ENCODE data around the gene ZSCAN10. TPM values are rescaled to one million over a fixed set of nuclear protein-coding genes. Genes with fewer than 3 reads are reported as not detected.
"Not testable (repeated sequence)": the region's sequence is repeated elsewhere in the genome, so short reads cannot be mapped to it uniquely, and the experiment has no call there.

Gene ZSCAN10
- total RNA-seq, 1 experiment from 2014 or later, result not detected

GRCh38 chr16:3096362-3096761 is 2.7 kb downstream of the ZSCAN10 start:
- no peak for DNase-seq
- no peaks in the 10 kb centered on the region for H3K36me3 ChIP-seq
- no peaks in the 10 kb centered on the region for H3K9me3 ChIP-seq
- H3K4me3 ChIP-seq, result no peak overlapping the region
- H3K27me3 ChIP-seq, result no peaks in the 10 kb centered on the region; the same call in 1 of the 2 replicates

GRCh38 chr16:3095869-3096268 is 3.2 kb downstream of the ZSCAN10 start:
- Histone ChIP-seq H3K9me3 (no peaks in the 10 kb centered on the region), H3K4me3 (no peak overlapping the region), H3K27me3 (no peaks in the 10 kb centered on the region; the same call in 1 of the 2 replicates), H3K36me3 (no peaks in the 10 kb centered on the region)
- no peak for DNase-seq

- no peaks in the 10 kb centered on the region for H3K9me3 ChIP-seq
- DNase-seq, result peak; percentile 12
- H3K27me3 ChIP-seq, result no peaks in the 10 kb centered on the region; the same call in 1 of the 2 replicates
- H3K36me3 ChIP-seq, result no peaks in the 10 kb centered on the region
- no peak overlapping the region for H3K4me3 ChIP-seq
These were observed 4.6 kb downstream of the ZSCAN10 start for GRCh38 chr16:3094289-3095027.

- no peaks in the 10 kb centered on the region for H3K9me3 ChIP-seq
- H3K36me3 ChIP-seq, result no peaks in the 10 kb centered on the region
- H3K27me3 ChIP-seq, result no peaks in the 10 kb centered on the region; the same call in 1 of the 2 replicates
- H3K4me3 ChIP-seq, result no peak overlapping the region
- no peak for DNase-seq
These were observed 6.6 kb downstream of the ZSCAN10 start for GRCh38 chr16:3092501-3092941.

- H3K27me3 ChIP-seq, result no peaks in the 10 kb centered on the region; the same call in 1 of the 2 replicates
- no peaks in the 10 kb centered on the region for H3K9me3 ChIP-seq
- no peaks in the 10 kb centered on the region for H3K36me3 ChIP-seq
- no peak overlapping the region for H3K4me3 ChIP-seq
- DNase-seq, result no peak
These were observed 7.5 kb downstream of the ZSCAN10 start for GRCh38 chr16:3091551-3091950.

- H3K36me3 ChIP-seq, result no peaks in the 10 kb centered on the region
- DNase-seq, result no peak
- H3K9me3 ChIP-seq, result no peaks in the 10 kb centered on the region
These were observed 9.1 kb downstream of the ZSCAN10 start for GRCh38 chr16:3089717-3090592.

GRCh38 chr16:3088925-3089716 is 10.0 kb downstream of the ZSCAN10 start:
- H3K27me3 ChIP-seq, result no peaks in the 10 kb centered on the region; the same call in 1 of the 2 replicates

More at GRCh38 chr16:3089717-3090592, 9.1 kb downstream of the ZSCAN10 start:
- no peaks in the 10 kb centered on the region; the same call in 1 of the 2 replicates for H3K27me3 ChIP-seq
- no peak overlapping the region for H3K4me3 ChIP-seq

GRCh38 chr16:3088450-3088849 is 10.6 kb downstream of the ZSCAN10 start:
- Histone ChIP-seq H3K36me3 (no peaks in the 10 kb centered on the region), H3K4me3 (no peak overlapping the region), H3K9me3 (no peaks in the 10 kb centered on the region), H3K27me3 (no peaks in the 10 kb centered on the region; the same call in 1 of the 2 replicates)
- DNase-seq, result no peak

More at GRCh38 chr16:3088925-3089716, 10.0 kb downstream of the ZSCAN10 start:
- Histone ChIP-seq H3K9me3 (no peaks in the 10 kb centered on the region), H3K4me3 (no peak overlapping the region), H3K36me3 (no peaks in the 10 kb centered on the region)
- no peak for DNase-seq

GRCh38 chr16:3087243-3088235 is 11.6 kb downstream of the ZSCAN10 start:
- H3K36me3 ChIP-seq, result no peaks in the 10 kb centered on the region
- H3K9me3 ChIP-seq, result no peaks in the 10 kb centered on the region
- no peak for DNase-seq
- no peak overlapping the region for H3K4me3 ChIP-seq
- no peaks in the 10 kb centered on the region; the same call in 1 of the 2 replicates for H3K27me3 ChIP-seq

- Histone ChIP-seq H3K36me3 (no peaks in the 10 kb centered on the region), H3K4me3 (no peak overlapping the region), H3K9me3 (no peaks in the 10 kb centered on the region), H3K27me3 (no peaks in the 10 kb centered on the region)
- DNase-seq, result no peak
These were observed 12.4 kb downstream of the ZSCAN10 start for GRCh38 chr16:3086596-3087242.

- Histone ChIP-seq H3K4me3 (no peak overlapping the region), H3K27me3 (no peaks in the 10 kb centered on the region), H3K36me3 (no peaks in the 10 kb centered on the region), H3K9me3 (no peaks in the 10 kb centered on the region)
- DNase-seq, result no peak
These were observed 13.1 kb downstream of the ZSCAN10 start for GRCh38 chr16:3085868-3086595.

GRCh38 chr16:3084969-3085670 is 14.0 kb downstream of the ZSCAN10 start:
- Histone ChIP-seq H3K9me3 (no peaks in the 10 kb centered on the region), H3K27me3 (peaks cover 6% of the 10 kb centered on the region), H3K4me3 (no peak overlapping the region), H3K36me3 (no peaks in the 10 kb centered on the region)
- no peak for DNase-seq

- Histone ChIP-seq H3K4me3 (no peak overlapping the region), H3K9me3 (no peaks in the 10 kb centered on the region), H3K27me3 (peaks cover 12% of the 10 kb centered on the region), H3K36me3 (no peaks in the 10 kb centered on the region)
- no peak for DNase-seq
These were observed 14.6 kb downstream of the ZSCAN10 start for GRCh38 chr16:3084491-3084890.

- not testable (repeated sequence) for H3K36me3 ChIP-seq, H3K4me3 ChIP-seq, H3K9me3 ChIP-seq, DNase-seq
- H3K27me3 ChIP-seq, result peaks cover 18% of the 10 kb centered on the region
These were observed 15.7 kb downstream of the ZSCAN10 start for GRCh38 chr16:3083408-3083807.

Data from MG63 (cell line).